Adipose tissue (tissue), 3 donors: ENCODE data around the gene MARCHF2. TPM values are rescaled to one million over a fixed set of nuclear protein-coding genes. Genes with fewer than 3 reads are reported as not detected.
A peak's percentile ranks its signal among the peaks of the same experiment; 100 is the strongest.
"Not testable (repeated sequence)": the region's sequence is repeated elsewhere in the genome, so short reads cannot be mapped to it uniquely, and the experiment has no call there.

Experiments used
- H3K27ac ChIP-seq: one replicate; pipeline ENCODE4 v1.5.1; 2013; ENCODE audit warnings: low read depth, low read length
- WGBS, 3 donors: extraction: QIAGEN DNeasy Blood & Tissue Kit; methylation state at CpG; one replicate each; pipeline ENCODE4 v1.1.7; 2013; 5-methylcytosine and 5-hydroxymethylcytosine counted together
- polyA plus RNA-seq, 3 donors: library from polyadenylated mRNA; stranded (reverse); fragments of 200-250 nt; gene quantifications; one replicate each; pipeline ENCODE4 v1.2.3, GENCODE V29; 2013
- donor health status: healthy with polysubstance abuse.
- donor health status: Bipolar disorder and iron deficiency.
- donor health status: healthy.

The MARCHF2 gene
- polyA plus RNA-seq, 3 donors = 13.4 to 97.9 (median 58.4) TPM

GRCh38 chr19:8385566-8385965 is 27.5 kb upstream of the MARCHF2 start:
- 41 to 91% (median 88%) methylated on average over 3 of the region's 3 CpGs for WGBS, 3 donors
- H3K27ac ChIP-seq = not testable (repeated sequence)

- WGBS, 3 donors = 84 to 92% (median 87%) methylated on average over 9 of the region's 9 CpGs
- not testable (repeated sequence) for H3K27ac ChIP-seq
Observed at GRCh38 chr19:8386419-8386818, 26.7 kb upstream of the MARCHF2 start.

GRCh38 chr19:8386990-8387389 is 26.1 kb upstream of the MARCHF2 start:
- 74 to 99% (median 84%) methylated on average over 4 of the region's 4 CpGs for WGBS, 3 donors
- no peak overlapping the region for H3K27ac ChIP-seq

- H3K27ac ChIP-seq = no peak overlapping the region
- 53 to 92% (median 92%) methylated on average over 16 of the region's 16 CpGs for WGBS, 3 donors
Observed at GRCh38 chr19:8387688-8388611, 25.2 kb upstream of the MARCHF2 start.

GRCh38 chr19:8388612-8388958 is 24.5 kb upstream of the MARCHF2 start:
- 33 to 65% (median 60%) methylated on average over 2 of the region's 2 CpGs for WGBS, 3 donors
- H3K27ac ChIP-seq = no peak overlapping the region

GRCh38 chr19:8389891-8390616 is 23.1 kb upstream of the MARCHF2 start, which contains the start of gene RAB11B:
RAB11B (plus strand) TSS chr19:8390360; CDS start chr19:8390417, 57 bp downstream.
- H3K27ac ChIP-seq = peak within 1 kb of the TSS; percentile 100
- WGBS, 3 donors = 0% methylated on average over 64 to 70 of the region's 70 CpGs

DNA sequence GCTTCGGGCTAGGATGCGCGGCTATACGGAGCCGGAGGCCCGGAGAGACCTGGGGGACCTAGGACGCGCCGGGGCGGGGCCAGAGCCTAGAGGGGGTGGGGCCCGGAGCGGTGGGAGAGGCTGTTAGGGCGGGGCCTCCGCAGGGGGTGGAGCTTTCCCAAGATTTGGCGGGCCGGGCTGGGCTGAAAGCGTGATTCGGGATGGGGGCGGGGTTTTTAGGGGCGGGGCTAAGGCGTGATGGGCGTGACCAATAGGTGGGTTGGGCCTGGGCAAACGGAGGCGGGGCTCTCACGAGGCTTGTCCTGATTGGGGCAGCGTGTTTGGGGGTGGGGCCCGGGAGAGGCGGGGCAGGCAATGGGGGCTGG is 22.5 kb upstream of the MARCHF2 start:
- H3K27ac ChIP-seq = peak overlapping the region; percentile 100
- 0 to 1% (median 0%) methylated on average over 17 to 28 of the region's 28 CpGs for WGBS, 3 donors

DNA sequence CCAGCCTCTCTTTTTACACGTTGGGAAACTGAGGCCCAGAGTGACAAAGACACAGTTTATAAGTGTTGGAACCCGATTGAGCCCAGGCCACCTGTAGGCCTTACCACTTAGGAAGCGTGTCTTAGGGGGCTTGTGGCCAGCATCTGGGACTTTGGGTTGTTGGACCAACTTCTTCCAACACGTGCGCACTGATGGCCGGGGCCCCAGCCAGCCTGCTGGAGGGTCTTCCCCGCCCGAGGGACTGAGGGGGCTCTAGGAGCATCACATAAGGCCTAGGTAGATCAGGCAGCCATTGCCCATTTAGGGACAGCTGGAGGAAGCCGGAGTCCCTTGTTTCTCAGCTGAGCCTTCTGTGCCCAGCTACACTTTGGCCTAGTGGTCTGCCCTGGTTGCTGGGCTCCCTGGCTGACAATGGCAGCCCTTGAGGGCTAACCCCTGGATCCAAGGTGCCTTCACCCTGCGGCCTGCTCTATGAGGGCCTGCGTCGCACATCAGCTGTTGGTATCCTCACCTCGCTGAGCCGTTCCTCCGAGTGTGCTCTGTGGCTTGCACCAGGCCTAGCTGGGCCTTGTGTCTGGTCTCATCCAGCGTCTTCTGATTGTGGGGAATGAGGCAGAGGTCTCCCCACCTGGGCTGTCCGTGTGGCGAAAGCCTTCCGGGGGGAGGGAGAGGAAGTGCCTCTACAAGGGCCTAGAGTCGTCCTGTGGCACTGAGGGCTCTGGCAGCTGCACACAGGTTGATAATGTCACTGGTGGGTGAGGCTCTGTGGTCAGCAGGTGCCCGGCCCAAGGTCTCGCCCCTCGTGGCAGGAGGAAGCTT is 21.7 kb upstream of the MARCHF2 start:
- WGBS, 3 donors = 54 to 68% (median 63%) methylated on average over 23 of the region's 23 CpGs
- peak overlapping the region; percentile 83 for H3K27ac ChIP-seq

DNA sequence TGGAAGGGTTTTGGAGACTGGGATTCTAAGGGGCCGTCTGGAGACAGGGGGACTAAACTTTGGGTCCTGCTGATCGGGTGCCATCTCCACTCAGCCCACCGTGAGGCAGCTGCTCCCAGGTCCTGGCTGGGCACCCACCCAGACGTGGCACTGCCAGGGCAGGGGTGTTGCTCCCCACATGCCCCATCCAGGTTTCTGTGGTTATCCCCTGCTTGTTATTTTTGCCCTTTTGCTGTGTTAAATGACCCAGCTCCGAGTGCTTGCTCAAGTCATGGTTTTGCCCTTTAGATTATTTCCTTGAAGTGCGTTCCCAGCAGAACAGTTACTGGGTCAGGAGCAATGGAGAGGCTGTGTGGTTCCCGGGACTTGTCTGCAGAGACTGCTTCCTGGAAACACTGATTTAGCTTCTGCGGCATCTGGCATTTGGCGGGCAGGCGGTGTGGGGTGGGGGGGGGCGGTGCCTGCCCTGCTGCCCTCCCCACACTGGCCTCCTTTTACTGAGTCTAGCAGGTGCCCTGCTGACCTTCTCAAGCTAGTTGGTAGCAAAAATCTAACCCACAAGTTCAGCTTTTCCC is 21.0 kb upstream of the MARCHF2 start:
- 23 to 35% (median 25%) methylated on average over 11 of the region's 11 CpGs for WGBS, 3 donors
- peak overlapping the region; percentile 83 for H3K27ac ChIP-seq

DNA sequence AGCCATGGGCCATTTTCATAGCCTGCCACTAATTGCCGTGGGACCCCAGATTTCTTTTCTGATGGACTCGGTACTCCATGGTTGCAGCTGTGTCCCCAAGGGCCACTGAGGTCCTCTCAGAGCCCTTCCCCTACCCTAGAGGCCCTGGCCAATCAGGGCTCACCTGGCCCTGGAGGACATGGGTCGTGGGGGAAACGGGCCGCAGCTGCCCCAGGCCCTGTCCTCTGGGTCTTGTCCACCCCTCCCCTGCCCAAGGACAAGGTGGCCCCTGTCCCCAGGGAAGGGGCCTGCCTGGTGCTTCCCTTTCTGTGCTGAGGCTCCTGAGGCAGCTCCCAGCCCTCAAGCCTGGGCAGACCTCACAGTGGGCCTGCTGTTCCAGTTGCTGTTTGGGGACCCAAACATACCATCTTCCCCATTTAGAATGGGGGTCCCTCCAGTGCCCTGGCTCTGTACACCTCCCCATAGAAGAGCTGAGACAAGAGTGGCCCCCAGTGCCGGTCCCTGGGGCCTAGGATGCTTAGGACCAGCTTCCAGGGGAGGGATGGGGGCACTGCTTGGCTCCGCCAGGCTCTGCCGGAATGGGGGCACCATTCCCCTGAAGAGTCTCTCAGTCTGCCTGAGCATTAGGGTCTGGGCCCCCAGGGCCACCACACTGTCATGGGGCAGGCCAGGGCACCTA is 19.8 kb upstream of the MARCHF2 start:
- no peak overlapping the region for H3K27ac ChIP-seq
- 68 to 72% (median 71%) methylated on average over 8 of the region's 8 CpGs for WGBS, 3 donors

DNA sequence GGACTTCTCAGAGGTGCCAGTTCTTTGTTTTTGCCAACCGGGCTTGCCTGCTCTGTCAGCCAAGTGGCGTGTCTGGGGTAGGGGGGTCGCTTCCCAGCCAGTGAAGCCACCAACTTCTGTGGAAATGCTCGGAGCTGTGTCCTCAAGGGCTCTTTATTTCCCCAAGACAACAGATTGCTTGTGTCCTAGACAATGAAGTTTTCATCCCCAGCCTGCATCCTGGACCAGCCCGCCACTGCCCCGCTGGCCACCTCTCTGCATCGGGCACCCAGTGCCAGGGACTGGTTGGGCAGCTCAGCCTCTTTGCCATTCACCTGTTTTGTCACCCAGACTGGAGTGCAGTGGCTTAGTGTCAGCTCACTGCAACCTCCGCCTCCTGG is 19.2 kb upstream of the MARCHF2 start:
- H3K27ac ChIP-seq = no peak overlapping the region
- WGBS, 3 donors = 79 to 85% (median 85%) methylated on average over 8 of the region's 8 CpGs

GRCh38 chr19:8395621-8396082 is 17.5 kb upstream of the MARCHF2 start:
- 87 to 89% (median 88%) methylated on average over 14 of the region's 14 CpGs for WGBS, 3 donors
- H3K27ac ChIP-seq = no peak overlapping the region

GRCh38 chr19:8396185-8396562 is 16.9 kb upstream of the MARCHF2 start:
- H3K27ac ChIP-seq = no peak overlapping the region
- WGBS, 3 donors = 67 to 91% (median 89%) methylated on average over 7 of the region's 7 CpGs

DNA sequence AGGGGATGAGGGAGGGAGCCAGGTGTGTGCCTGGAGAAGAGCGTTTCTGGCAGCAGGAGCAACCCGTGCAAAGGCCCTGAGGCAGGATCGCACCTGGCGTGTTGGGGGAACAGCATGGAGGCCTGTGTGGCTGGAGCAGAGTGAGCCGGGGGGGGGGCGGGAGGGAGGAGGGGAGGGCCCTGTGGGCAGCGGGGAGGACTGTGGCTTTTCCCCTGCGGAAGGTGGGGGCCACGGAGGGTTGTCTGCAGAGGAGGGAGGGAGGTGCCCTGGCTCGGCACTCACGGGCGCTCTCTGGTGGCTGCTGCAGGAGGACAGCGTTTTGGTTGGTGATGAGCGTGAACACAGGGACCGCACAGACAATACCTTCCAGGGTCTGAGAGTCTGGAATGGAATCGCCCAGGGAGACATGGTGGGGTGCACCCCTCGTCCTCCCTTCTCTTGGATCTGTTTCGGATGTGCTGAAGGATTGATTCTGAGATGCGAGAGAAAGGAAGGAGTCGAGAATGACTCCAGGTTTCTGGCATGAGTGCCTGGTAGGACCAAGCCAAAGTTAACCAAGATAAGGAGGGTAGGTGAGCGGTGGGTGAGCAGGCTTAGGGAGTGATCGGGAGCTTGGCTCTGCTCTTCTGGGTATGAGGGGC is 16.4 kb upstream of the MARCHF2 start:
- no peak overlapping the region for H3K27ac ChIP-seq
- WGBS, 3 donors = 46 to 51% (median 51%) methylated on average over 18 to 22 of the region's 22 CpGs

GRCh38 chr19:8397271-8397670 is 15.8 kb upstream of the MARCHF2 start:
- H3K27ac ChIP-seq = no peak overlapping the region
- 43 to 71% (median 45%) methylated on average over 7 of the region's 7 CpGs for WGBS, 3 donors

GRCh38 chr19:8397746-8398310 is 15.3 kb upstream of the MARCHF2 start:
- no peak overlapping the region for H3K27ac ChIP-seq
- 70 to 81% (median 71%) methylated on average over 10 of the region's 10 CpGs for WGBS, 3 donors

GRCh38 chr19:8398311-8398771 is 14.8 kb upstream of the MARCHF2 start:
- WGBS, 3 donors = 45 to 58% (median 55%) methylated on average over 9 of the region's 9 CpGs
- no peak overlapping the region for H3K27ac ChIP-seq
